Mesothelial cell of epicardium (in vitro differentiated cells): ENCODE data around the gene CEP128. TPM values are rescaled to one million over a fixed set of nuclear protein-coding genes. Genes with fewer than 3 reads are reported as not detected.

Experiments
- DNase-seq, 2 experiments: peaks; one replicate each; pipeline ENCODE4 v3.0.0; 2021; ENCODE audit warnings: low spot score in 2 of 2; ENCODE audit not compliant: unreplicated experiment in 2 of 2
- H3K27ac Mint-ChIP-seq: 2 replicates; pipeline ENCODE4 v1.8.0; 2021; ENCODE audit warnings: mixed read lengths
- H3K27me3 Mint-ChIP-seq: 2 replicates; pipeline ENCODE4 v1.8.0; 2021; ENCODE audit warnings: low read depth, mixed read lengths
- H3K36me3 Mint-ChIP-seq: 2 replicates; pipeline ENCODE4 v1.8.0; 2021; ENCODE audit warnings: mixed read lengths
- H3K4me1 Mint-ChIP-seq: 2 replicates; pipeline ENCODE4 v1.8.0; 2021; ENCODE audit warnings: mixed read lengths
- H3K4me3 Mint-ChIP-seq: 2 replicates; pipeline ENCODE4 v1.8.0; 2021; ENCODE audit warnings: mild to moderate bottlenecking, moderate library complexity, mixed read lengths
- H3K9me3 Mint-ChIP-seq: 2 replicates; pipeline ENCODE4 v1.8.0; 2021; ENCODE audit warnings: mixed read lengths
- CTCF ChIP-seq: fragments of 200-600 bp; sonication (generic); IDR thresholded peaks from one replicate; pipeline ENCODE4 v1.5.0; 2021; ENCODE audit warnings: antibody characterized with exemption; ENCODE audit not compliant: unreplicated experiment
- total RNA-seq: library from RNA; stranded (reverse); gene quantifications from 3 replicates; pipeline ENCODE4 v1.2.1, GENCODE V29; 2021

CEP128 gene
- total RNA-seq, 1 donor from 2014 or later = 14.8 TPM

GRCh38 chr14:80456209-80456608 lies 485.3 kb downstream of the CEP128 start:
- no peak for TF ChIP-seq CTCF
- H3K4me3 Mint-ChIP-seq = no peak overlapping the region
- H3K9me3 Mint-ChIP-seq = peaks cover 17% of the 10 kb centered on the region
- no peak for DNase-seq
- no peaks in the 10 kb centered on the region for H3K27me3 Mint-ChIP-seq
- no peaks in the 10 kb centered on the region for H3K4me1 Mint-ChIP-seq
- no peak overlapping the region for H3K27ac Mint-ChIP-seq
- peaks cover 2% of the 10 kb centered on the region for H3K36me3 Mint-ChIP-seq

GRCh38 chr14:80455031-80455430 lies 486.5 kb downstream of the CEP128 start:
- Mint-ChIP-seq H3K9me3 (peaks cover 22% of the 10 kb centered on the region), H3K36me3 (peaks cover 4% of the 10 kb centered on the region), H3K27me3 (no peaks in the 10 kb centered on the region), H3K27ac (no peak overlapping the region), H3K4me3 (no peak overlapping the region), H3K4me1 (no peaks in the 10 kb centered on the region)
- DNase-seq = no peak
- TF ChIP-seq CTCF = no peak

- H3K9me3 Mint-ChIP-seq = peaks cover 33% of the 10 kb centered on the region
- no peak overlapping the region for H3K27ac Mint-ChIP-seq
- no peak for DNase-seq
- H3K27me3 Mint-ChIP-seq = no peaks in the 10 kb centered on the region
- H3K4me1 Mint-ChIP-seq = no peaks in the 10 kb centered on the region
- H3K4me3 Mint-ChIP-seq = no peak overlapping the region
- TF ChIP-seq CTCF = no peak
- H3K36me3 Mint-ChIP-seq = peaks cover 5% of the 10 kb centered on the region
Observed at GRCh38 chr14:80448267-80448666, 493.3 kb downstream of the CEP128 start.

GRCh38 chr14:80447392-80447791 lies 494.1 kb downstream of the CEP128 start:
- Mint-ChIP-seq H3K9me3 (peaks cover 30% of the 10 kb centered on the region), H3K27me3 (no peaks in the 10 kb centered on the region), H3K36me3 (peaks cover 5% of the 10 kb centered on the region), H3K4me3 (no peak overlapping the region), H3K4me1 (no peaks in the 10 kb centered on the region), H3K27ac (no peak overlapping the region)
- DNase-seq = no peak
- no peak for TF ChIP-seq CTCF

Other genes starting within 250 kb of the CEP128 start
- not detected in 3 replicates for gene TSHR, start 13.9 kb upstream of the CEP128 start, total RNA-seq